Neuron (in vitro differentiated cells): ENCODE measurements around the gene RBMS3.

Source experiments
- H2AFZ ChIP-seq: one replicate; pipeline ENCODE4 v1.6.1; 2013; ENCODE audit warnings: low read depth, mild to moderate bottlenecking, inconsistent platforms, low read length, moderate library complexity
- H3K27me3 ChIP-seq: one replicate; pipeline ENCODE4 v1.6.1; 2013; ENCODE audit warnings: low read length; ENCODE audit not compliant: insufficient read depth
- H3K36me3 ChIP-seq: one replicate; pipeline ENCODE4 v1.6.1; 2013; ENCODE audit warnings: low read length; ENCODE audit not compliant: insufficient read depth
- H3K4me1 ChIP-seq: one replicate; pipeline ENCODE4 v1.6.1; 2013; ENCODE audit warnings: low read length; ENCODE audit not compliant: insufficient read depth
- H3K4me3 ChIP-seq: 2 replicates; pipeline ENCODE4 v1.5.1; 2013; ENCODE audit warnings: mild to moderate bottlenecking, low read length, moderate library complexity
- H3K9me3 ChIP-seq: one replicate; pipeline ENCODE4 v1.6.1; 2013; ENCODE audit warnings: low read length

RBMS3 gene

DNA sequence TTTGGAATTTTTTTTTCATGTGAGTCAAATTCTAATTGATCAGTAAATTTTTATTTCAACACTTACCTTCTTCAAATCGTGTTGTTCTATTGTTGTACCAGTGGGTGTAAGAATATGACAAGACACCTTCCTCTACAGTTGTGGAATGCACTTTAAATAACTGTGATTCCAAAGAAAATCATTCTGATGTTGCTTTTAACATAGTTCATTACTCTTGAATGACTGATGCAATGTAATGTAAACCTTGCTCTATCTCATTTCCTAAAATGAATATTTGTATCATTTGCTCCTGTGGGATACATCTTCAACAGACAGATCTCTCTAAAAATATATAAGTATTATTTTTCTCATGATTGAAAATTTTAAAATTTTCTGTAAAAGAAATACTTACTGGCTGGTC, 313.4 kb downstream of the RBMS3 start:
- Histone ChIP-seq H3K9me3 (no peaks in the 10 kb centered on the region), H3K36me3 (no peaks in the 10 kb centered on the region), H3K4me3 (no peak overlapping the region), H3K4me1 (no peaks in the 10 kb centered on the region), H2AFZ (no peak overlapping the region), H3K27me3 (no peaks in the 10 kb centered on the region)

DNA sequence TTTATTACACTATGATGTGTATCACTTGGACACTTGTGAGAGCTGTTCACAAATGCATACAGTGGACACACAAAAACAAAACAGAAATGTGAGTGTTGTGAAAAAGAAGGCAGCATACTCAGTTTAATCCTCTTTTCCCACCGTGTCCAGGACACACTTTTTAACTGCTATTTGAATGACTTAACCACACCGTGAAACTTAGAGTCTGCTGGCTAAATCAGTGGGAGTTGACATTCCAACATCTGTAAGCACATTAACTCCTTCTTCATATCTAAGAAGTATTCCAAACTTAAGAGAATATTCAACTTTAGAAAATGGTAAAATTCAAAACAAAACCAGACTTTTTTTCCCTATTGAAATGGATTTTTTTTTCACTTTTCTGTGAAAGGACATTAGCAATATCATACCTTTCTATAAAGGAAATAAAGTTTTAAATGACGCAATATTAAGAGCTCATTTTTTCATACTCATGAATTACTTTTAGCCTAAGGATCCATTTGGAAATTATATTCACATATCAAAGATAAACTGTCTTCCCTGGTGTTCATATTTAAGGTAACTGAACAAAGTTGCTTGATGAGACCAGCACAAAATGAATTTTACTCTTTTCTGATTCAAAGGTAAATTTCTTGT, 316.6 kb downstream of the RBMS3 start:
- Histone ChIP-seq H3K9me3 (no peaks in the 10 kb centered on the region), H2AFZ (no peak overlapping the region), H3K27me3 (no peaks in the 10 kb centered on the region), H3K4me3 (no peak overlapping the region), H3K36me3 (no peaks in the 10 kb centered on the region), H3K4me1 (no peaks in the 10 kb centered on the region)

DNA sequence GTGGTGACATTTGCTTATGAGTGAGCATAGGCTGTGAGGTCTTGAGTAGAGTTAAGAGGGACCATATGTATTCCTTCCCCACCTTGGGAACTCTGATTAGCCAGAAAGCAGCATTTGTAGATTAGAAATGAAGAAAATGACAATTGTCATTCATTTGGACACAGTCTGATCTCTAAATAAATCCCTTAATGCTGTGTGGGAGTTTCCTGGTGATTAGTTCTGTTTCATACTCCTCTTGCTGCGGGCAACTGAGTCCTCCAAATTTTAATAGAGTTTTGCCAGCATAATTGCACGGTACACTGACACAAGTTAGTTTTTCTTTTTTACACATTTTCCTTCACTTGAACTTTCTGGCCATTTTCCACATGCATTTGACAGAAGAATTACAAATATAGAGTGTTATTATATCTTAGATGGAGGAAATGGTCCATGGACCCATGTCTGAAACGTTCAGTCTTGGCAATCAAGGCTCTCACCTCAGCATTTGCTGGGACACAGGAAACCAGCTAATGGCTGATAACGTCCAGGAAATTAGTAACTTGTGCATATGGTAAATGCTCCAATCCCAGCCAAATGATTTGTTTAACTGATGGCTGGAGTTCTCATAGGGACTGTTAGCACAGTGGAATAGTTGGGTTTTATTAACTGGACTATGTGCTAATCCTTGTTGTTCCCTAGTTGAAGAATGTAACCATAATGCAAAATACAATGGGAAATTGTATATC, 321.2 kb downstream of the RBMS3 start:
- no peaks in the 10 kb centered on the region for H3K9me3 ChIP-seq
- H3K27me3 ChIP-seq: no peaks in the 10 kb centered on the region
- no peaks in the 10 kb centered on the region for H3K36me3 ChIP-seq
- H2AFZ ChIP-seq: no peak overlapping the region
- no peak overlapping the region for H3K4me3 ChIP-seq
- H3K4me1 ChIP-seq: no peaks in the 10 kb centered on the region

DNA sequence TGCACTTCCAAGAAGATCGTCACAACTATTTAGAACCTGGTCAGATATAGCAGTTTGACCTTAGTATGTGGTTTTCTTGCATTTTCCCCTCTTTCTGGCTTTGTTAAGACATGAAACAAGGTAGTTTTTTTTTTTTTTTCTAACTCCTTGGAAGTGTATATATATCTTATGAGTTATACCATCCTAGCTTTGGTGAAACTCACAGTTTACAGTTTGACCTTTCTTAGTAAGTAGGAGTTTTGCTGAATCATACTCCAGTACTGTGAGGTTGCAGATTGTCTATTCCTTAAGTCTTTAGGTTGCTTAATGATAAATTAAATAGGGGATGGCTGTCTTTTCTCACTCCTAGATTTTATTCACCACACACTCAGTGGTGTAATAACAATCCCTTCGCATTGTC, 325.0 kb downstream of the RBMS3 start:
- Histone ChIP-seq H3K4me3 (no peak overlapping the region), H3K4me1 (no peaks in the 10 kb centered on the region), H3K27me3 (no peaks in the 10 kb centered on the region), H3K36me3 (no peaks in the 10 kb centered on the region), H2AFZ (no peak overlapping the region), H3K9me3 (no peaks in the 10 kb centered on the region)

DNA sequence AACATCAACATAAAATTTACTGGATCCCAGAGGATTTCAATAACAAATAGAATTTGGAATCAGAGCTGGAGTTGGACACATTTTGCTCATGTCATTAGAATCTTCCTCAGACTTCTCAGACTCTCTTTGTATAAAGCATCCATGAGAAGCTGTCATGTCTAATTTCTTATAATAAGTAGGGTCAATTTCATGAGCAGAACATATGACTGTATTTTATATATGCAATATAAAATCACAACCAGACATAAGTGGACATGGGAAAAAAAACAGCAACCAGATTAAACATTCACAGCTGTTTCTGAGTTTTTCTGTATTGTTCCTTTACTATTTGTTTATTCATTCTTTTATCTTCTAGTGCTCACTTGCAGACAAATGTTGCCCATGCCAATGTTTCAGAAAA, 325.5 kb downstream of the RBMS3 start:
- H3K36me3 ChIP-seq: no peaks in the 10 kb centered on the region
- H3K4me1 ChIP-seq: no peaks in the 10 kb centered on the region
- H3K9me3 ChIP-seq: no peaks in the 10 kb centered on the region
- H3K27me3 ChIP-seq: no peaks in the 10 kb centered on the region
- H2AFZ ChIP-seq: no peak overlapping the region
- no peak overlapping the region for H3K4me3 ChIP-seq

DNA sequence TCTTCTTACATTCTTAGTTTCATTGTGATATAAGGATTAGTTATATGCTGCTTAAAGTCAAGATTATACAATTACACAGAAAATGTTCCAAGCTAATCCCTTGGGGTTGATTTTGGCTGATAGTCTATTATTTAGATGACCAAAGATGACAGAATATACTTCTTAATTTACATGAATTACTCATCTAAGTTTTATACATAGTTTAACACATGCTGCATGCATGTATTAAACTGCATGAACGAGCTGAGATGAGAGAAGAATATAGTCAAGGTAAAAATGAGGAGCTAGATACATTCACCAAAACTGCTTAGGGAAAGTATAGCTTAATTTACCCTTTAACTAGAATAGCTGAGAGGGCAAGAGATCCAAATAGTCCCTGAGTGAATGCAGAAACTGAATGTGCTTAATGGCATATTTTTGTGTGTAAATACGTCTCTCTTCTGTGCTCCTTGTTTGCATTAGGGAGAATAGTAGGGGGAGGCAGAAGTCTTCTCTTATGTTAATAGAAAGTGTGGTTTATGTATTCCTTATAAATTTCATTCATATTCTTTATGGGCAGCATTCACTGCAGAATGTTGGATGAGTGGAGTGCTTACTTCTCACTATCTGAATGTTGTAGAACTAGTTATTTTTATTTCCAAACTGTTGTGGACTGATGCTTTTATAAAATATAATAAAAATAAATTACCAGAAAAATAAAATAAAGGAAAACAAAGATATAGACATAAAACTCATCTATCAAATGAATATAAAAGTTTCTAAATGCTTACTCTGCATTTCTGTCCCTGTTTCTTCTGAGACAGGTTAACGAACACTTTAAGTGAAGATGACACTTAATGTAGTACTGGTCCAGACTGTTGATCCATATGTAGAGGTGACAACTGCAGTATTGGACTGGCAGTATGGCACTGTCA, 327.8 kb downstream of the RBMS3 start:
- Histone ChIP-seq H3K36me3 (no peaks in the 10 kb centered on the region), H3K27me3 (no peaks in the 10 kb centered on the region), H3K9me3 (no peaks in the 10 kb centered on the region), H2AFZ (no peak overlapping the region), H3K4me1 (no peaks in the 10 kb centered on the region), H3K4me3 (no peak overlapping the region)

DNA sequence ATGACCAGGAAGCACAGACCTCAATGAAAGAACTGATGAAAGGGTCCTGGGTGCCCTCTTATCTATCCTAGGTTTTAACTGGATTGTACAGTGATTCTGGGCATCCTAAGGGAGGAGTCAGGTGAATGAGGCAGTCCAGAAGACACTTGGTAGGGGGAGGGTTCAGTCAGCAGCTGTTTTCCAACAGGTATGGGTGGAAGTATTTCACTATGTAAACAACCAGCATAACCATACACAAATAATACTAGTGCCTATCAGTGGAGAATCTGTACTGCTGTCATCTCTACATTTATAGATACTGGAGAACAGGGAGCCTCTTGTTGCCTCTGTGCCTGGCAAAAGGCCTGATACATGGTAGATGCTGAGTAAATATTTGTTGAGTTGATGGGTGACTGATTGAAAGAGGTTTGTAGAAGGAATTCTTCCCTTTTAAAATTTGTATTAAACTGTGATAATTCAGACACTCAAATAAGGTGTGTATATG, 328.5 kb downstream of the RBMS3 start:
- no peak overlapping the region for H3K4me3 ChIP-seq
- H3K36me3 ChIP-seq: no peaks in the 10 kb centered on the region
- H3K27me3 ChIP-seq: no peaks in the 10 kb centered on the region
- no peak overlapping the region for H2AFZ ChIP-seq
- no peaks in the 10 kb centered on the region for H3K4me1 ChIP-seq
- no peaks in the 10 kb centered on the region for H3K9me3 ChIP-seq

DNA sequence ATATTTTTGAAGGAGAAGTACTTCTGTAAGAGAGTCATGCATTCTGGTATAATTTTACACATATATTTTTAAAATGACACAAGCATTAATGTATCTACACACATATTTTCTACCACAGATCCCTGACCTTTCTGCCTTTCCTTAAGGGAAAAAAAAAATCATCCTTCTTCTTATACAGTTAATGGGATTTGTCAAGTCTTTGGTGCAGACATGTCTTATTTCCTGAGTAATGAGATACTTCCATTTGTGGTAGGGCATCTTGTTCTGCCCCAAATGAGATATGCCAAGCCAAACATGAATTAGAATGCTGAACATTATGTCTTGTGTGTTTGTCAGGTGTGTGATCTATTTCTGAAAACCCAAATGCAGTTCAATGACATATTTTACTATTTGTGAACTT, 329.9 kb downstream of the RBMS3 start:
- H3K9me3 ChIP-seq: no peaks in the 10 kb centered on the region
- H3K27me3 ChIP-seq: no peaks in the 10 kb centered on the region
- no peak overlapping the region for H3K4me3 ChIP-seq
- no peaks in the 10 kb centered on the region for H3K36me3 ChIP-seq
- no peaks in the 10 kb centered on the region for H3K4me1 ChIP-seq
- no peak overlapping the region for H2AFZ ChIP-seq

DNA sequence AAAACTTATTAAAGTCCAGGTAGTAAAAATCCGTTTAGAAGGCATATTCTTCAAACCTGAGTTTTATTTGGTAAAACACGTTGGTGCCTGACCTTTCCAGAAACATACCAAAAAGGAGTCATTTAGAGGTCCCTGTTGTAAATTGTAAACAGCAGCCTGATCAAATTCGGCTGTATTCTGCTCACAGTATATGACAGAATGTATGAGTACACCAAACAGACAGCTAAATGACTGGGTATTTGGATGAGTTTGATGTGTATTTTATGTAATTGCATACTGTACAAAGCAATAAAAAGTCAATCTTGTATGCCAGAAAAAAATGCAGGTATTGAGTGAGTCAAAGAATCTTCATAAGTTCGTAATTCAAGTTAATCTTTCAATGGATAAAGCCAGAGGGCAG, 330.4 kb downstream of the RBMS3 start:
- Histone ChIP-seq H3K27me3 (no peaks in the 10 kb centered on the region), H3K9me3 (no peaks in the 10 kb centered on the region), H3K36me3 (no peaks in the 10 kb centered on the region), H2AFZ (no peak overlapping the region), H3K4me3 (no peak overlapping the region), H3K4me1 (no peaks in the 10 kb centered on the region)

DNA sequence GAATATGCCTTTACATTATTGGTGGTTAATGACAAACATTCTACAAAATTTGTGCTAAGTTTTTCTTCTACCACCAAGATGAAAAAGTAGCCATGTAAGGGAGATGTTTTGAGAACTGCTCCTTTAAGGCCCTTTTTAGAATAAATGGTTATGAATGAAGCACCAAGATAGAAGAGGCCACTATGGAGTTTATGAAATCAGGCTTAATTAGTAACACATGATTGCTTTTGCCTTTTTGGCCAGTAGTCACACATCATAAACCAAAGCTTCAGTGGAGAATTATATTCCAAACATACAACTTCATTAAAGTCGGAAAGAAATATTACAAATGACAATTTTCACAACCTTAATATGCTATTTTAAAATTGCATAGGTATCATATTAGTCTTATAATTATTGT, 331.7 kb downstream of the RBMS3 start:
- no peak overlapping the region for H2AFZ ChIP-seq
- no peak overlapping the region for H3K4me3 ChIP-seq
- H3K36me3 ChIP-seq: no peaks in the 10 kb centered on the region
- H3K4me1 ChIP-seq: no peaks in the 10 kb centered on the region
- no peaks in the 10 kb centered on the region for H3K27me3 ChIP-seq
- no peaks in the 10 kb centered on the region for H3K9me3 ChIP-seq

DNA sequence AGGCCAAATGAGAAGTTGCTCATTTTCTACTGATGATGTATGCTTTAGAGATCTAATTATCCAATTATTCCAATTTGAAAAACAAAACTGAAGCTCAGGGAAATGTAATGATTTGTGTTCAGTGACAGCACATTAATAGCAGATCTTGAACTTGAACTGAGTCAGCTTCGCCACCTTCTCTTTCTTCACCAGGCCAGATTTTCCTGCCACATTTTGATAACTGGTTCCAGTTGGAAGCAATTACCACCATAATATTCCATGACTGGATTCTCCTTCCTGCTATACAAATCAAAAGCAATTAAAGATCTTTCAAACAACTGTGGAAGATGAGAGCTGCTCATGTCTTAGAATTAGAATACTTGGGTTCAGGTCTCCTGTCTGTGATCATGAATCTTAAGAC, 334.1 kb downstream of the RBMS3 start:
- no peaks in the 10 kb centered on the region for H3K36me3 ChIP-seq
- H2AFZ ChIP-seq: no peak overlapping the region
- peaks cover 5% of the 10 kb centered on the region for H3K4me1 ChIP-seq
- no peaks in the 10 kb centered on the region for H3K27me3 ChIP-seq
- no peak overlapping the region for H3K4me3 ChIP-seq
- H3K9me3 ChIP-seq: no peaks in the 10 kb centered on the region

DNA sequence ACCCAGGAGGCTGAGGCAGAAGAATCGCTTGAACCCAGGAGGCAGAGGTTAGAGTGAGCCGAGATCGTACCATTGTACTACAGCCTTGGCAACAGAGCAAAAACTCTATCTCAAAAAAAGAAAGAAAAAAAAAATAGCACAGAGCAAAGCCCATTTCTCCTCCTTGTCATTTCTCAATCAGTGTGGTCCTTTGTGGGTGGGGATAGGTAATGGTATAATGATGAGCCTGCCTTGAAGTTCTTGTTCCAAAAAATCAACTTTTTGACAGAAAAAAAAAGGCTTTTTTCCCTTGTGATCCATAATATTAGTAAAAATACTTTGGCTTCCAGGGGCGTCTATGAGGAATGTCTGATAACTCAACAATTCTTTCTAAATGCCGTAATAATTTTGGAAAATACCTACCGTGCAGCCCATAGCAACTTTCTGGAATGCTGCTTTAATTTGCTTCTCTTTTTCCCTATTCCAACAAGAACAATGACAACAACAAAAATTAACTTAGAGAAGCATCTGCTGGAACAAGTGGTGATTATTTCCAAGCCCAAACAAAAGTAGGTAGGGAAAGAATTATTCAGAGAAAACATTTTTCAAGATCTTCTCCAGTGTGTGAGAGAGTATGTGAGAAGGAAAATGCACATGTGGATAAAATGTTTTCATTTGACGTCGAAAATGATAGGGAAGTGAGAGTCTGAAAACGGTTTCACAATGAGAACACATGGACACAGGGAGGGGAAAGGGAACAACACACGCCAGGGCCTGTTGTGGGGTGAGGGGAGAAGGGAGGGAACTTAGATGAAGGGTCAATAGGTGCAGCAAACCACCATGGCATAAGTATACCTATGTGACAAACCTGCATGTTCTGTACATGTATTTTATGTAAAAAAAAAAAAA, 337.8 kb downstream of the RBMS3 start:
- no peak overlapping the region for H3K4me3 ChIP-seq

More for the DNA sequence above, 337.8 kb downstream of the RBMS3 start:
- no peak overlapping the region for H2AFZ ChIP-seq
- H3K4me1 ChIP-seq: peaks cover 5% of the 10 kb centered on the region
- H3K9me3 ChIP-seq: peaks cover 1% of the 10 kb centered on the region
- no peaks in the 10 kb centered on the region for H3K36me3 ChIP-seq
- no peaks in the 10 kb centered on the region for H3K27me3 ChIP-seq
